Liver (tissue), 9 donors: Measurements from ENCODE around the gene SHD. TPM values are rescaled to one million over a fixed set of nuclear protein-coding genes. Genes with fewer than 3 reads are reported as not detected.

ENCODE experiments used
- DNase-seq: peaks from one replicate; pipeline ENCODE4 v3.0.0-alpha.2; 2017; ENCODE audit warnings: low spot score
- H3K27ac ChIP-seq, 2 donors: one replicate each; pipeline ENCODE4 v1.7.0; 2013; ENCODE audit warnings: inconsistent platforms in 2 of 2, low read length in 2 of 2, control low read depth in 1 of 2, low read depth in 1 of 2, mild to moderate bottlenecking in 1 of 2
- H3K27me3 ChIP-seq, 4 donors: one replicate each; pipeline versions ENCODE4 v1.6.1 to v1.7.0; 2013; ENCODE audit warnings: low read length in 3 of 4, inconsistent platforms in 1 of 4, mild to moderate bottlenecking in 1 of 4, moderate library complexity in 1 of 4; ENCODE audit not compliant: control insufficient read depth in 4 of 4, insufficient read depth in 4 of 4
- H3K36me3 ChIP-seq, 4 donors: one replicate each; pipeline versions ENCODE4 v1.6.1 to v1.7.0; 2013; ENCODE audit warnings: low read length in 3 of 4, mild to moderate bottlenecking in 3 of 4, low read depth in 1 of 4, moderate library complexity in 1 of 4; ENCODE audit not compliant: control insufficient read depth in 4 of 4, insufficient read depth in 3 of 4
- H3K4me1 ChIP-seq, 4 donors: one replicate each; pipeline versions ENCODE4 v1.6.1 to v1.7.0; 2013; ENCODE audit warnings: low read length in 3 of 4, mild to moderate bottlenecking in 3 of 4, moderate library complexity in 1 of 4; ENCODE audit not compliant: control insufficient read depth in 4 of 4, insufficient read depth in 4 of 4
- H3K4me3 ChIP-seq, 3 donors: one replicate each; pipeline versions ENCODE4 v1.6.1 to v1.7.0; 2013; ENCODE audit warnings: low read length in 3 of 3, control low read depth in 1 of 3, low read depth in 1 of 3, mild to moderate bottlenecking in 1 of 3
- H3K9ac ChIP-seq, 2 donors: one replicate each; pipeline ENCODE4 v1.7.0; 2013; ENCODE audit warnings: low read length in 2 of 2, mild to moderate bottlenecking in 2 of 2, moderate library complexity in 2 of 2, control low read depth in 1 of 2, low read depth in 1 of 2
- H3K9me3 ChIP-seq, 4 donors: one replicate each; pipeline versions ENCODE4 v1.6.1 to v1.7.0; 2013; ENCODE audit warnings: low read length in 3 of 4; ENCODE audit not compliant: control insufficient read depth in 4 of 4
- EGR1 ChIP-seq, 2 donors: IDR thresholded peaks; 2 replicates each; pipeline ENCODE4 v1.6.1; 2016 to 2018; ENCODE audit warnings: antibody characterized with exemption in 2 of 2, low read depth in 2 of 2
- FOXA1 ChIP-seq: IDR thresholded peaks from 2 replicates; pipeline ENCODE4 v1.6.1; 2016; ENCODE audit warnings: antibody characterized with exemption
- FOXA2 ChIP-seq: IDR thresholded peaks from 2 replicates; pipeline ENCODE4 v1.6.1; 2016; ENCODE audit warnings: antibody characterized with exemption
- GABPA ChIP-seq, 2 donors: IDR thresholded peaks in 1 of 2; conservative IDR thresholded peaks in 1 of 2; 2 replicates each; pipeline ENCODE4 v1.6.1; 2016; ENCODE audit warnings: antibody characterized with exemption in 2 of 2, mild to moderate bottlenecking in 1 of 2, moderate library complexity in 1 of 2
- HNF4A ChIP-seq, 2 donors: conservative IDR thresholded peaks; 2 replicates each; pipeline ENCODE4 v1.6.1; 2016; ENCODE audit warnings: antibody characterized with exemption in 2 of 2, mild to moderate bottlenecking in 2 of 2
- HNF4G ChIP-seq: IDR thresholded peaks from 2 replicates; pipeline ENCODE4 v1.6.1; 2016; ENCODE audit warnings: antibody characterized with exemption
- JUND ChIP-seq, 2 donors: IDR thresholded peaks; 2 replicates each; pipeline ENCODE4 v1.6.1; 2016; ENCODE audit warnings: antibody characterized with exemption in 2 of 2
- NR2F2 ChIP-seq: IDR thresholded peaks from 2 replicates; pipeline ENCODE4 v1.6.1; 2016; ENCODE audit warnings: antibody characterized with exemption
- RAD21 ChIP-seq, 2 donors: IDR thresholded peaks; 2 replicates each; pipeline ENCODE4 v1.6.1; 2016; ENCODE audit warnings: antibody characterized with exemption in 2 of 2, mild to moderate bottlenecking in 2 of 2
- RXRA ChIP-seq, 2 donors: IDR thresholded peaks; 2 replicates each; pipeline ENCODE4 v1.6.1; 2017 to 2018; ENCODE audit warnings: antibody characterized with exemption in 2 of 2, mild to moderate bottlenecking in 1 of 2
- WGBS: extraction: QIAGEN DNeasy Blood & Tissue Kit; methylation state at CpG from one replicate; pipeline ENCODE4 v1.1.7; 2013; 5-methylcytosine and 5-hydroxymethylcytosine counted together
- polyA plus RNA-seq, 2 donors: library from polyadenylated mRNA; stranded (reverse) in 1 of 2; unstranded in 1 of 2; fragments of 200-250 nt in 1 of 2; fragments of >200 nt in 1 of 2; fragmentation: Nextera tagmentation in 1 of 2; extraction: Ambion mirVana in 1 of 2; gene quantifications; one replicate each; pipeline versions ENCODE4 v1.2.1 to v1.2.3, GENCODE V29; 2013 to 2015
- total RNA-seq, 2 donors: library from RNA; depleted of rRNA; stranded (reverse); fragments of >200 nt; gene quantifications; one replicate each; pipeline ENCODE4 v1.2.3, GENCODE V29; 2014
- TF ChIP-seq, protein P1 (sequence below): IDR thresholded peaks from 2 replicates; pipeline ENCODE4 v1.6.1; 2016; ENCODE audit warnings: antibody characterized with exemption
- TF ChIP-seq, protein P2 (sequence below): IDR thresholded peaks from 2 replicates; pipeline ENCODE4 v1.6.1; 2016; ENCODE audit warnings: antibody characterized with exemption, mild to moderate bottlenecking
- TF ChIP-seq, protein P3 (sequence below): IDR thresholded peaks from 2 replicates; pipeline ENCODE4 v1.6.1; 2016; ENCODE audit warnings: antibody characterized with exemption
- TF ChIP-seq, protein P4 (sequence below): fragments of 150-350 bp; IDR thresholded peaks from 2 replicates; pipeline ENCODE4 v1.5.1; 2017; ENCODE audit warnings: improper control_type of control experiment, low read depth, low read length; ENCODE audit not compliant: missing input control
- donor health status: healthy.
- donor health status: healthy.
- donor health status: healthy.
- donor health status: healthy.
- donor health status: healthy.

Gene SHD
- total and polyA plus RNA-seq, 4 donors = 0.09 to 15.7 (median 4.5) TPM

DNA sequence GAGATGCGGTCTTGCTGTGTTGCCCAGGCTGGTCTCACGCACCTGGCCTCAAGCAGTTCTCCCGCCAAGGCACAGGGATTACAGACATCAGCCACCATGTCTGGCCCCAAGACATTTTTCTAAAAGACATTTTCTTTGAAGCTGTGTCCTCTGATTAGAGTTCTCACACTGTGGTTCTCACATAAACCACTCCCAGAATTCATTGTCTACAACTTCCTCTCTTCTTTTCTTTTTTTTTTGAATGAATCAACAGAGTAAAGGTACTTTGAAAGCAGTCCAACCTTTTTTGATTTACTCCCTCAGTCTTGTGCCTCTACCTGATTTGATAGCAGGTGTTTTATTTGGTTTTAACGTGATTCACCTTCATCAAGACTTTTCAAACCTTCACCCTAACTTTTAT is 14.3 kb upstream of the SHD start:
- DNase-seq = no peak
- no peaks in the 10 kb centered on the region for H3K9me3 ChIP-seq
- no peak for TF ChIP-seq HNF4G
- TF ChIP-seq FOXA2 = no peak
- TF ChIP-seq FOXA1 = no peak
- no peak overlapping the region for H3K9ac ChIP-seq
- H3K36me3 ChIP-seq = peaks cover 3 to 24% (median 10%) of the 10 kb centered on the region in 4 donors
- H3K27ac ChIP-seq = no peak overlapping the region
- peaks cover 4 to 24% (median 15%) of the 10 kb centered on the region in 4 donors for H3K4me1 ChIP-seq
- WGBS = 74% methylated on average over 4 of the region's 4 CpGs
- no peaks in the 10 kb centered on the region for H3K27me3 ChIP-seq
- H3K4me3 ChIP-seq = no peak overlapping the region

DNA sequence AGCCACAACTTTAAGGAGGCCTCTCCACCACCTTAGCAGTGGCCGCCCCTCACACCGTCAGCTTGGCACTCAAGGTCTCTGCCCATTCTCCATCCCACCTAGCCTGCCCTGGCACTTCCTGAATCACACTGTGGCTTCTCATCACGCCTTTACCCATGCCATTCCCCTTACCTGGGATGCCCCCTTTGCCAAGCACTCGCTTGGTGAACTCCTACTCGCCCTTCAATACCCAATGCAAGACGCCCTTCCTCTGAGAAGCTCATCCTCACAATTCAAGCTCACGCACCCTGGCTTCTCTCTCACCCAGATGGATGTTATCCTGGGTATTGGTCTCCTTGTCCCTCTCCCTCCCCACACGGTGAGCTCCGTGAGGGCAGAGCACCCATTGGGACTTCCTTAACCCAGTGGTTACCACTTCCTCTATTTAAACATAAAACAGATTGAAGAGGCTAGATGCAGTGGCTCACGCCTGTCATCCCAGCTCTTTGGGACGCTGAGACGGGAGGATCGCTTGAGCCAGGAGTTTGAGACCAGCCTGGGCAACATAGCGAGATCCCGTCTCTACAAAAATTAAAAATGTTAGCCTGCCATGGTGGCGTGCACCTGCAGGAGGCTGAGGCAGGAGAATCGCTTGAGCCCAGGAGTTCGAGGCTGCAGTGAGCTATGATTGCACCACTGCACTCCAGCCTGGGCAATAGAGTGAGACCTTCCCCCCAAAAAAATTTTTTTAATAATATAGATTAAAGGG is 12.6 kb upstream of the SHD start:
- H3K36me3 ChIP-seq = peaks cover 1 to 14% (median 10%) of the 10 kb centered on the region in 4 donors
- no peak overlapping the region for H3K9ac ChIP-seq
- H3K4me1 ChIP-seq = peaks cover 4 to 24% (median 15%) of the 10 kb centered on the region in 4 donors
- H3K9me3 ChIP-seq = no peaks in the 10 kb centered on the region
- no peak overlapping the region for H3K27ac ChIP-seq
- no peak for DNase-seq
- 88% methylated on average over 18 of the region's 18 CpGs for WGBS
- H3K27me3 ChIP-seq = no peaks in the 10 kb centered on the region
- H3K4me3 ChIP-seq = no peak overlapping the region
- TF ChIP-seq EGR1 (IDR thresholded peaks at IDR 0.05; ENCODE audit: low read depth in 2 of 2) (no peak), GABPA (IDR thresholded peaks at IDR 0.05 in 1 of 2, conservative IDR thresholded peaks at IDR 0.05 in 1 of 2) (no peak), NR2F2 (no peak), FOXA1 (no peak), RXRA (IDR thresholded peaks at IDR 0.05) (no peak), HNF4A (conservative IDR thresholded peaks at IDR 0.05) (no peak), JUND (IDR thresholded peaks at IDR 0.05) (no peak), RAD21 (IDR thresholded peaks at IDR 0.05) (no peak)
- TF ChIP-seq, protein P1, sequence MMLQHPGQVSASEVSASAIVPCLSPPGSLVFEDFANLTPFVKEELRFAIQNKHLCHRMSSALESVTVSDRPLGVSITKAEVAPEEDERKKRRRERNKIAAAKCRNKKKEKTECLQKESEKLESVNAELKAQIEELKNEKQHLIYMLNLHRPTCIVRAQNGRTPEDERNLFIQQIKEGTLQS = no peak
- TF ChIP-seq, protein P2, sequence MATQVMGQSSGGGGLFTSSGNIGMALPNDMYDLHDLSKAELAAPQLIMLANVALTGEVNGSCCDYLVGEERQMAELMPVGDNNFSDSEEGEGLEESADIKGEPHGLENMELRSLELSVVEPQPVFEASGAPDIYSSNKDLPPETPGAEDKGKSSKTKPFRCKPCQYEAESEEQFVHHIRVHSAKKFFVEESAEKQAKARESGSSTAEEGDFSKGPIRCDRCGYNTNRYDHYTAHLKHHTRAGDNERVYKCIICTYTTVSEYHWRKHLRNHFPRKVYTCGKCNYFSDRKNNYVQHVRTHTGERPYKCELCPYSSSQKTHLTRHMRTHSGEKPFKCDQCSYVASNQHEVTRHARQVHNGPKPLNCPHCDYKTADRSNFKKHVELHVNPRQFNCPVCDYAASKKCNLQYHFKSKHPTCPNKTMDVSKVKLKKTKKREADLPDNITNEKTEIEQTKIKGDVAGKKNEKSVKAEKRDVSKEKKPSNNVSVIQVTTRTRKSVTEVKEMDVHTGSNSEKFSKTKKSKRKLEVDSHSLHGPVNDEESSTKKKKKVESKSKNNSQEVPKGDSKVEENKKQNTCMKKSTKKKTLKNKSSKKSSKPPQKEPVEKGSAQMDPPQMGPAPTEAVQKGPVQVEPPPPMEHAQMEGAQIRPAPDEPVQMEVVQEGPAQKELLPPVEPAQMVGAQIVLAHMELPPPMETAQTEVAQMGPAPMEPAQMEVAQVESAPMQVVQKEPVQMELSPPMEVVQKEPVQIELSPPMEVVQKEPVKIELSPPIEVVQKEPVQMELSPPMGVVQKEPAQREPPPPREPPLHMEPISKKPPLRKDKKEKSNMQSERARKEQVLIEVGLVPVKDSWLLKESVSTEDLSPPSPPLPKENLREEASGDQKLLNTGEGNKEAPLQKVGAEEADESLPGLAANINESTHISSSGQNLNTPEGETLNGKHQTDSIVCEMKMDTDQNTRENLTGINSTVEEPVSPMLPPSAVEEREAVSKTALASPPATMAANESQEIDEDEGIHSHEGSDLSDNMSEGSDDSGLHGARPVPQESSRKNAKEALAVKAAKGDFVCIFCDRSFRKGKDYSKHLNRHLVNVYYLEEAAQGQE = no peak

DNA sequence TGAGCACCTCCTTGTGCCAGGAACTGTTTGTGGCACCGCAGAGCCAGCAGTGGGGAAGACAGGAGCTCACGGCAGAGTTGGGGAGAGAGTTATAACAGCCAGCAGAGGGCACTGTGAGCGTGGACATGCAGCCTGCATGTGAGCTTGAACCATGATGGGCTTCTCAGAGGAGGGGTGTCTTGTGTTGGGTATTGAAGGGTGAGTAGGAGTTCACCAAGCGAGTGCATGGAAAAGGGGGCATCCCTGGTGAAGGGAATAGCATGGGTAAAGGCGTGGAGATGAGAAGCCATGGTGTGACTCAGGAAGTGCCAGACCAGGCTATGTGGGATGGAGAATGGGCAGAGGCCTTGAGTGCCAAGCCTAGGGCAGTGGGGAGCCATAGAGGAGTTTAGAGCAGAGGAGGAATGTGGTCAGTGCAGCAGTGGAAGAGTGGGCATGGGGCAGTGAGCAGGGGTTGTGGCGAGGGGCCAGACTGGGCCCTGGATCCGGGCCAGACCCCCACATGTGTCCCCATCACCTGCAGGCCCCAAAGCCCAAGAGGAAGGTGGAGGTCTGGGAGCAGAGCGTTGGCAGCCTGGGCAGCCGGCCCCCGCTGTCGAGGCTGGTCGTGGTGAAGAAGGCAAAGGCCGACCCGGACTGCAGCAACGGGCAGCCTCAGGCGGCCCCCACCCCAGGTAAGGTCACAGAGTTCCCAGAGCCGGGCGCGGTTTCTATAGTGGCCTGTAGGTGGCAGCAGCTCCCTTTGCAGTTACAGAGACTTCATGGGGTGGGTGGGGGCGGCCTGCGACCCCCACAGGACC is 11.8 kb upstream of the SHD start:
- 26% methylated on average over 21 of the region's 21 CpGs for WGBS
- no peaks in the 10 kb centered on the region for H3K27me3 ChIP-seq
- H3K27ac ChIP-seq = peak overlapping the region; percentile 72 to 95
- no peak overlapping the region for H3K9ac ChIP-seq
- H3K9me3 ChIP-seq = no peaks in the 10 kb centered on the region
- DNase-seq = peak; percentile 77
- no peak overlapping the region for H3K4me3 ChIP-seq
- peaks cover 0 to 14% (median 10%) of the 10 kb centered on the region in 4 donors for H3K36me3 ChIP-seq
- H3K4me1 ChIP-seq = peaks cover 4 to 24% (median 15%) of the 10 kb centered on the region in 4 donors
- TF ChIP-seq RAD21 (IDR thresholded peaks at IDR 0.05) (peak; percentile 77 to 84), JUND (IDR thresholded peaks at IDR 0.05) (no peak), EGR1 (IDR thresholded peaks at IDR 0.05; ENCODE audit: low read depth in 2 of 2) (no peak)
- TF ChIP-seq, protein P3, sequence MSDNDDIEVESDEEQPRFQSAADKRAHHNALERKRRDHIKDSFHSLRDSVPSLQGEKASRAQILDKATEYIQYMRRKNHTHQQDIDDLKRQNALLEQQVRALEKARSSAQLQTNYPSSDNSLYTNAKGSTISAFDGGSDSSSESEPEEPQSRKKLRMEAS = no peak
- TF ChIP-seq, protein P1 = no peak
- TF ChIP-seq, protein P2 = no peak
- TF ChIP-seq, protein P4, sequence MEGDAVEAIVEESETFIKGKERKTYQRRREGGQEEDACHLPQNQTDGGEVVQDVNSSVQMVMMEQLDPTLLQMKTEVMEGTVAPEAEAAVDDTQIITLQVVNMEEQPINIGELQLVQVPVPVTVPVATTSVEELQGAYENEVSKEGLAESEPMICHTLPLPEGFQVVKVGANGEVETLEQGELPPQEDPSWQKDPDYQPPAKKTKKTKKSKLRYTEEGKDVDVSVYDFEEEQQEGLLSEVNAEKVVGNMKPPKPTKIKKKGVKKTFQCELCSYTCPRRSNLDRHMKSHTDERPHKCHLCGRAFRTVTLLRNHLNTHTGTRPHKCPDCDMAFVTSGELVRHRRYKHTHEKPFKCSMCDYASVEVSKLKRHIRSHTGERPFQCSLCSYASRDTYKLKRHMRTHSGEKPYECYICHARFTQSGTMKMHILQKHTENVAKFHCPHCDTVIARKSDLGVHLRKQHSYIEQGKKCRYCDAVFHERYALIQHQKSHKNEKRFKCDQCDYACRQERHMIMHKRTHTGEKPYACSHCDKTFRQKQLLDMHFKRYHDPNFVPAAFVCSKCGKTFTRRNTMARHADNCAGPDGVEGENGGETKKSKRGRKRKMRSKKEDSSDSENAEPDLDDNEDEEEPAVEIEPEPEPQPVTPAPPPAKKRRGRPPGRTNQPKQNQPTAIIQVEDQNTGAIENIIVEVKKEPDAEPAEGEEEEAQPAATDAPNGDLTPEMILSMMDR = peak; percentile 79
